CD14-positive monocyte (primary cell): Measurements from ENCODE around the gene P2RY11. TPM values are rescaled to one million over a fixed set of nuclear protein-coding genes. Genes with fewer than 3 reads are reported as not detected.

Experiments used
- DNase-seq, 3 donors: peaks; one replicate each; pipeline ENCODE4 v3.0.0-alpha.2; 2011 to 2022
- H2AFZ ChIP-seq: 2 replicates; pipeline ENCODE4 v1.6.0; 2012; ENCODE audit warnings: mild to moderate bottlenecking, low read depth, low read length, inconsistent platforms; ENCODE audit not compliant: insufficient read depth, poor library complexity, severe bottlenecking
- H3K27ac ChIP-seq, 2 donors: 1 replicate in 1 of 2; 2 replicates in 1 of 2; pipeline ENCODE4 v1.5.1; 2012 to 2013; ENCODE audit warnings: low read length in 2 of 2, control low read depth in 1 of 2, inconsistent platforms in 1 of 2, low read depth in 1 of 2, mild to moderate bottlenecking in 1 of 2
- H3K27me3 ChIP-seq, 2 donors: one replicate each; pipeline versions ENCODE4 v1.6.0 to v1.6.1; 2011 to 2013; ENCODE audit warnings: low read length in 2 of 2; ENCODE audit not compliant: control insufficient read depth in 2 of 2, insufficient read depth in 2 of 2
- H3K36me3 ChIP-seq, 2 donors: replicated peaks in 1 of 2; 1 replicate in 1 of 2; 2 replicates in 1 of 2; pipeline versions ENCODE4 v1.5.1 to v1.6.1; 2012 to 2013; ENCODE audit warnings: low read length in 2 of 2, control low read depth in 1 of 2, inconsistent platforms in 1 of 2, mild to moderate bottlenecking in 1 of 2; ENCODE audit not compliant: insufficient read depth in 2 of 2, control insufficient read depth in 1 of 2
- H3K4me1 ChIP-seq, 2 donors: 1 replicate in 1 of 2; 2 replicates in 1 of 2; pipeline versions ENCODE4 v1.5.1 to v1.6.1; 2012 to 2013; ENCODE audit warnings: low read length in 2 of 2, control low read depth in 1 of 2, inconsistent platforms in 1 of 2, mild to moderate bottlenecking in 1 of 2, moderate library complexity in 1 of 2; ENCODE audit not compliant: insufficient read depth in 2 of 2, control insufficient read depth in 1 of 2
- H3K4me2 ChIP-seq: replicated peaks from 2 replicates; pipeline ENCODE3; 2012; ENCODE audit warnings: low read length, moderate library complexity, mild to moderate bottlenecking; ENCODE audit not compliant: poor library complexity, severe bottlenecking; ENCODE audit errors: extremely low read depth
- H3K4me3 ChIP-seq, 3 experiments: fragments of 200-600 bp in 1 of 3; sonication (generic) in 1 of 3; replicated peaks in 1 of 3; 1 replicate in 2 of 3; 2 replicates in 1 of 3; pipeline ENCODE4 v1.5.1; 2011 to 2013; ENCODE audit warnings: low read length in 3 of 3, mild to moderate bottlenecking in 3 of 3, control low read depth in 2 of 3, low read depth in 2 of 3, inconsistent platforms in 1 of 3, moderate library complexity in 1 of 3
- H3K79me2 ChIP-seq: 2 replicates; pipeline ENCODE4 v1.6.0; 2012; ENCODE audit warnings: mild to moderate bottlenecking, control low read depth, inconsistent platforms, low read length, moderate library complexity; ENCODE audit not compliant: insufficient read depth
- H3K9ac ChIP-seq: 2 replicates; pipeline ENCODE4 v1.6.0; 2017; ENCODE audit warnings: low read length, mild to moderate bottlenecking; ENCODE audit not compliant: insufficient read depth, poor library complexity, severe bottlenecking
- H3K9me3 ChIP-seq, 2 donors: replicated peaks in 1 of 2; 1 replicate in 1 of 2; 2 replicates in 1 of 2; pipeline versions ENCODE4 v1.5.1 to v1.6.1; 2012 to 2013; ENCODE audit warnings: low read length in 2 of 2, control low read depth in 1 of 2; ENCODE audit not compliant: control insufficient read depth in 1 of 2, insufficient read depth in 1 of 2
- H4K20me1 ChIP-seq: 2 replicates; pipeline ENCODE4 v1.6.0; 2012; ENCODE audit warnings: mild to moderate bottlenecking, low read length, control low read depth, moderate library complexity; ENCODE audit not compliant: insufficient read depth
- H3K27ac Mint-ChIP-seq, 7 donors: one replicate each; pipeline ENCODE4 v1.8.0; 2020; ENCODE audit warnings: mild to moderate bottlenecking in 7 of 7, mixed read lengths in 7 of 7, moderate library complexity in 6 of 7, inconsistent platforms in 2 of 7
- H3K27me3 Mint-ChIP-seq, 3 donors: one replicate each; pipeline ENCODE4 v1.8.0; 2021 to 2022; ENCODE audit warnings: low read depth in 3 of 3, mild to moderate bottlenecking in 3 of 3, mixed read lengths in 3 of 3, moderate library complexity in 3 of 3, inconsistent platforms in 1 of 3
- H3K36me3 Mint-ChIP-seq, 2 donors: one replicate each; pipeline ENCODE4 v1.8.0; 2020; ENCODE audit warnings: mixed read lengths in 2 of 2, inconsistent platforms in 1 of 2, mild to moderate bottlenecking in 1 of 2
- H3K4me1 Mint-ChIP-seq: one replicate; pipeline ENCODE4 v1.8.0; 2020; ENCODE audit warnings: mild to moderate bottlenecking, mixed read lengths
- H3K4me3 Mint-ChIP-seq, 2 donors: one replicate each; pipeline ENCODE4 v1.8.0; 2020; ENCODE audit warnings: mild to moderate bottlenecking in 2 of 2, mixed read lengths in 2 of 2, moderate library complexity in 1 of 2
- H3K9me3 Mint-ChIP-seq, 7 donors: one replicate each; pipeline ENCODE4 v1.8.0; 2020 to 2022; ENCODE audit warnings: mixed read lengths in 7 of 7, mild to moderate bottlenecking in 6 of 7, moderate library complexity in 6 of 7, inconsistent platforms in 2 of 7
- WGBS: methylation state at CpG from one replicate; pipeline ENCODE4 v1.1.5; 2013; ENCODE audit warnings: missing lambda C conversion rate; ENCODE audit not compliant: insufficient coverage; 5-methylcytosine and 5-hydroxymethylcytosine counted together
- intact Hi-C, 2 donors: fragments of 100-400 bp; cut with micrococcal nuclease; formaldehyde crosslinking; loops; one replicate each; pipeline versions ENCODE4 v1.15.0 to v1.15.1; 2023
- polyA plus RNA-seq, 3 donors: library from polyadenylated mRNA; depleted of rRNA in 1 of 3; unstranded in 2 of 3; stranded (reverse) in 1 of 3; fragments of 300-500 nt in 2 of 3; fragments of >200 nt in 1 of 3; fragmentation: Illumina TruSeq in 2 of 3; gene quantifications; 1 replicate in 2 of 3; 2 replicates in 1 of 3; pipeline ENCODE4 v1.2.3, GENCODE V29; 2012 to 2021
- TF ChIP-seq, protein P1 (sequence below): fragments of 200-600 bp; IDR thresholded peaks from one replicate; pipeline ENCODE4 v1.8.0; 2022; ENCODE audit warnings: antibody characterized with exemption, mild to moderate bottlenecking

The P2RY11 gene
- polyA plus RNA-seq, 3 donors: 0.50 to 10.0 (median 0.69) TPM

DNA sequence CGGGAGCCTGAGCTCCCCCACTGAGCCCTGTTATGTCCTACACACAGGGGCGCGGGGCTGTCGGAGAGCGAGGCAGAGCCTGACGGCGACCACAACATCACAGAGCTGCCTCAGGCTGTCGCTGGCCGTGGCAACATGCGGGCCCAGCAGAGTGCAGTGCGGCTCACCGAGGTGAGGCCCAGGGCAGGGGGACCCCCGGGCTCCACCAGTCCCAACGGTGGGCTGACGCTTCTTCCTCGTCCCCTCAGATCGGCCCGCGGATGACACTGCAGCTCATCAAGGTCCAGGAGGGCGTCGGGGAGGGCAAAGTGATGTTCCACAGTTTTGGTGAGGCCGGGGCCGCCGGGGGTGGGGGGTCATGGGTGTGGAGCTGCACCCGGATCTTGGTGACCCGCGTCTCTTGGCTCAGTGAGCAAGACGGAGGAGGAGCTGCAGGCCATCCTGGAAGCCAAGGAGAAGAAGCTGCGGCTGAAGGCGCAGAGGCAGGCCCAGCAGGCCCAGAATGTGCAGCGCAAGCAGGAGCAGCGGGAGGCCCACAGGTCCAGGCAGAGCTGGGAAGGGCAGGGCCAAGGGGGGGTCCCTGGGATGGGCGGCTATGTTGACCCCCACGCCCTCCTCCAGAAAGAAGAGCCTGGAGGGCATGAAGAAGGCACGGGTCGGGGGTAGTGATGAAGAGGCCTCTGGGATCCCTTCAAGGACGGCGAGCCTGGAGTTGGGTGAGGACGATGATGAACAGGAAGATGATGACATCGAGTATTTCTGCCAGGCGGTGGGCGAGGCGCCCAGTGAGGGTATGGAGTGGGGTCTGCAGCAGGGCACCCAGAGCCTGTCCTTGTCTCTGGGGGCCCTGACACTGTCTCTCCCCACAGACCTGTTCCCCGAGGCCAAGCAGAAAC is 1.2 kb upstream of the P2RY11 start:
- Mint-ChIP-seq H3K27ac (peak overlapping the region in 6 of 7 donors; percentile 72 to 93 (median 84)), H3K36me3 (peaks cover 45 to 60% of the 10 kb centered on the region in 2 donors), H3K4me1 (peaks cover 49% of the 10 kb centered on the region), H3K27me3 (peaks cover 0 to 1% (median under 1%) of the 10 kb centered on the region in 3 donors), H3K9me3 (no peaks in the 10 kb centered on the region), H3K4me3 (peak overlapping the region in 1 of 2 donors; percentile 30)
- Histone ChIP-seq H3K4me2 (peak overlapping the region; percentile 20), H3K4me1 (peaks cover 49 to 61% of the 10 kb centered on the region in 2 donors), H3K36me3 (peaks cover 43 to 55% of the 10 kb centered on the region in 2 donors), H4K20me1 (peaks cover 29% of the 10 kb centered on the region), H3K4me3 (no peak overlapping the region), H3K79me2 (peaks cover 33% of the 10 kb centered on the region), H3K9ac (no peak overlapping the region), H2AFZ (no peak overlapping the region), H3K27me3 (no peaks in the 10 kb centered on the region), H3K27ac (no peak overlapping the region), H3K9me3 (no peaks in the 10 kb centered on the region)
- DNase-seq: peak in 1 of 3 donors; percentile 5
- WGBS: 84% methylated on average over 44 of the region's 44 CpGs
- TF ChIP-seq, protein P1, sequence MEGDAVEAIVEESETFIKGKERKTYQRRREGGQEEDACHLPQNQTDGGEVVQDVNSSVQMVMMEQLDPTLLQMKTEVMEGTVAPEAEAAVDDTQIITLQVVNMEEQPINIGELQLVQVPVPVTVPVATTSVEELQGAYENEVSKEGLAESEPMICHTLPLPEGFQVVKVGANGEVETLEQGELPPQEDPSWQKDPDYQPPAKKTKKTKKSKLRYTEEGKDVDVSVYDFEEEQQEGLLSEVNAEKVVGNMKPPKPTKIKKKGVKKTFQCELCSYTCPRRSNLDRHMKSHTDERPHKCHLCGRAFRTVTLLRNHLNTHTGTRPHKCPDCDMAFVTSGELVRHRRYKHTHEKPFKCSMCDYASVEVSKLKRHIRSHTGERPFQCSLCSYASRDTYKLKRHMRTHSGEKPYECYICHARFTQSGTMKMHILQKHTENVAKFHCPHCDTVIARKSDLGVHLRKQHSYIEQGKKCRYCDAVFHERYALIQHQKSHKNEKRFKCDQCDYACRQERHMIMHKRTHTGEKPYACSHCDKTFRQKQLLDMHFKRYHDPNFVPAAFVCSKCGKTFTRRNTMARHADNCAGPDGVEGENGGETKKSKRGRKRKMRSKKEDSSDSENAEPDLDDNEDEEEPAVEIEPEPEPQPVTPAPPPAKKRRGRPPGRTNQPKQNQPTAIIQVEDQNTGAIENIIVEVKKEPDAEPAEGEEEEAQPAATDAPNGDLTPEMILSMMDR: no peak
- intact Hi-C loops: no loop called here

DNA sequence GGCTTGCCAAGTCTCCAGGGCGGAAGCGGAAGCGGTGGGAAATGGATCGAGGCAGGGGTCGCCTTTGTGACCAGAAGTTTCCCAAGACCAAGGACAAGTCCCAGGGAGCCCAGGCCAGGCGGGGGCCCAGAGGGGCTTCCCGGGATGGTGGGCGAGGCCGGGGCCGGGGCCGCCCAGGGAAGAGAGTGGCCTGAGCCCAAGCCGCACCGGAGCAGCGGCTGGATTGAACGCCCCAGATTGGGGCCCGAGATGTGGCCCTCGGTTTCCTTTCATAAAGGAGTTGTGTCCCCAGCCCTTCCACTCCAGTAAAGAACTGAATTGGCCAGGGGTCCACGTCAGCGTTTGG is 548 bp upstream of the P2RY11 start:
- H3K9me3 ChIP-seq: no peaks in the 10 kb centered on the region
- H4K20me1 ChIP-seq: peaks cover 35% of the 10 kb centered on the region
- H3K27ac ChIP-seq: peak overlapping the region; percentile 77 to 89
- no peaks in the 10 kb centered on the region for H3K27me3 ChIP-seq
- Mint-ChIP-seq H3K4me1 (peaks cover 43% of the 10 kb centered on the region), H3K27me3 (peaks cover 0 to 1% (median 0%) of the 10 kb centered on the region in 3 donors), H3K4me3 (peak overlapping the region in 1 of 2 donors; percentile 30), H3K36me3 (peaks cover 50 to 66% of the 10 kb centered on the region in 2 donors), H3K27ac (peak overlapping the region in 6 of 7 donors; percentile 72 to 96 (median 93)), H3K9me3 (no peaks in the 10 kb centered on the region)
- peaks cover 33% of the 10 kb centered on the region for H3K79me2 ChIP-seq
- peaks cover 42 to 55% of the 10 kb centered on the region in 2 donors for H3K4me1 ChIP-seq
- H3K9ac ChIP-seq: peak overlapping the region; percentile 44
- H3K36me3 ChIP-seq: peaks cover 49 to 61% of the 10 kb centered on the region in 2 donors
- DNase-seq: no peak
- TF ChIP-seq, protein P1: no peak
- H2AFZ ChIP-seq: no peak overlapping the region
- WGBS: 95% methylated on average over 19 of the region's 19 CpGs
- peak overlapping the region in 1 of 3 experiments; percentile 69 for H3K4me3 ChIP-seq
- peak overlapping the region; percentile 20 for H3K4me2 ChIP-seq
- intact Hi-C loops: no loop called here
